ENCODE results near the gene RPS21.
"Not testable (repeated sequence)": the region's sequence is repeated elsewhere in the genome, so short reads cannot be mapped to it uniquely, and the experiment has no call there.

DNA sequence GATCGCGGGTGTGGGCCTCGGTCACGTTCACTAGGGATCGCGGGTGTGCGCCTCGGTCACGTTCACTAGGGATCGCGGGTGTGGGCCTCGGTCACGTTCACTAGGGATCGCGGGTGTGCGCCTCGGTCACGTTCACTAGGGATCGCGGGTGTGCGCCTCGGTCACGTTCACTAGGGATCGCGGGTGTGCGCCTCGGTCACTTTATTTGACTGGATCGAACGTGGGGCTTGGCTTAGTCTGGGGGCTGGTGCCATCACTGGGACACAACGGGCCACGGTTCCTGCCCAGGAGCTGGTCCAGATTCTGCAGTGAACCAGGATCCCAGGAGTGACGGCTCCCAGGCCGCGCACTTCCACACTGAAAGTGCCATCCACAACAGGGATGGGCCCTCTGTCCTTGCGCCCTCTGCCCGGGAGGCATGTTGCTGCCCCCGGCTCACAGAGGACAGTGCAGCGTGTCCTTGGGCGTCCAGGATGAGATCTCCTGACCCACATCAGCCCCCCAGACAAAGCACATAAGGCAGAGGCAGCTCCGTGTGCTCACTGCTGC, 13.2 kb upstream of the RPS21 start:
- TF ChIP-seq, protein P1, sequence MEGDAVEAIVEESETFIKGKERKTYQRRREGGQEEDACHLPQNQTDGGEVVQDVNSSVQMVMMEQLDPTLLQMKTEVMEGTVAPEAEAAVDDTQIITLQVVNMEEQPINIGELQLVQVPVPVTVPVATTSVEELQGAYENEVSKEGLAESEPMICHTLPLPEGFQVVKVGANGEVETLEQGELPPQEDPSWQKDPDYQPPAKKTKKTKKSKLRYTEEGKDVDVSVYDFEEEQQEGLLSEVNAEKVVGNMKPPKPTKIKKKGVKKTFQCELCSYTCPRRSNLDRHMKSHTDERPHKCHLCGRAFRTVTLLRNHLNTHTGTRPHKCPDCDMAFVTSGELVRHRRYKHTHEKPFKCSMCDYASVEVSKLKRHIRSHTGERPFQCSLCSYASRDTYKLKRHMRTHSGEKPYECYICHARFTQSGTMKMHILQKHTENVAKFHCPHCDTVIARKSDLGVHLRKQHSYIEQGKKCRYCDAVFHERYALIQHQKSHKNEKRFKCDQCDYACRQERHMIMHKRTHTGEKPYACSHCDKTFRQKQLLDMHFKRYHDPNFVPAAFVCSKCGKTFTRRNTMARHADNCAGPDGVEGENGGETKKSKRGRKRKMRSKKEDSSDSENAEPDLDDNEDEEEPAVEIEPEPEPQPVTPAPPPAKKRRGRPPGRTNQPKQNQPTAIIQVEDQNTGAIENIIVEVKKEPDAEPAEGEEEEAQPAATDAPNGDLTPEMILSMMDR (IDR thresholded peaks at IDR 0.05) = not testable (repeated sequence)
- not testable (repeated sequence) for TF ChIP-seq ZFX (IDR thresholded peaks at IDR 0.05; ENCODE audit: borderline replicate concordance)
